RWPE2 (cell line): ENCODE results near the gene CLEC1A.

Source experiments
- ATAC-seq: fragments of 200-7000 bp; cut with Tn5 transposase; 3 replicates; pipeline ENCODE4 v1.9.1; 2021; ENCODE audit warnings: low read depth
- DNase-seq: peaks from one replicate; pipeline ENCODE4 v3.0.0-alpha.2; 2020; ENCODE audit warnings: low spot score
- H3K27ac ChIP-seq: fragments of 450-650 bp; 2 replicates; pipeline ENCODE4 v1.5.1; 2017; ENCODE audit warnings: mild to moderate bottlenecking; ENCODE audit not compliant: poor library complexity, severe bottlenecking
- H3K27me3 ChIP-seq: fragments of 250-450 bp; sonication (Bioruptor Pico); 2 replicates; pipeline ENCODE4 v1.5.1; 2021; ENCODE audit warnings: mild to moderate bottlenecking, moderate library complexity; ENCODE audit not compliant: insufficient read depth, poor library complexity, severe bottlenecking
- H3K36me3 ChIP-seq: fragments of 250-450 bp; sonication (Bioruptor Pico); 2 replicates; pipeline ENCODE4 v1.5.1; 2020; ENCODE audit warnings: low read depth, mild to moderate bottlenecking, moderate library complexity
- H3K4me1 ChIP-seq: fragments of 250-450 bp; sonication (Bioruptor Pico); 2 replicates; pipeline ENCODE4 v1.5.1; 2021; ENCODE audit warnings: mild to moderate bottlenecking, moderate library complexity; ENCODE audit not compliant: insufficient read depth, poor library complexity, severe bottlenecking
- H3K4me3 ChIP-seq: fragments of 250-450 bp; sonication (Bioruptor Pico); 2 replicates; pipeline ENCODE4 v1.5.1; 2021; ENCODE audit warnings: mild to moderate bottlenecking, moderate library complexity; ENCODE audit not compliant: severe bottlenecking
- H3K9me3 ChIP-seq: fragments of 250-450 bp; sonication (Bioruptor Pico); 2 replicates; pipeline ENCODE4 v1.5.1; 2021; ENCODE audit warnings: mild to moderate bottlenecking, moderate library complexity; ENCODE audit not compliant: severe bottlenecking
- CTCF ChIP-seq: fragments of 450-650 bp; IDR thresholded peaks from one replicate; pipeline ENCODE4 v1.5.1; 2017; ENCODE audit warnings: mild to moderate bottlenecking, moderate library complexity; ENCODE audit not compliant: poor library complexity, severe bottlenecking

The CLEC1A gene

DNA sequence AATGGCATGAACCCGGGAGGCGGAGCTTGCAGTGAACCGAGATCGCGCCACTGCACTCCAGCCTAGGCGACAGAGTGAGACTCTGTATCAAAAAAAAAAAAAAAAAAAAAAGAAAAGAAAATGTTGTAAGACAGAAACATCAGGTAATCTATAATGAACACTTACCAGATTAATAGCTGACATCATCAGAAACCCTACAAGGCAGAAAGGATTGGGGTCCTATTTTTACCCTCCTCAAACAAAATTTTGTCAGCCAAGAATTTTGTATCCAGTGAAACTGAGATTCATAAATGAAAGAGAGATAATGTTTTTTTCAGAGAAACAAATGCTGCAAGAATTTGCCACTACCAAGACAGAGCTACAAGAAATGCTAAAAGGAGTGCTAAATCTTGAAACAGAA, 14.1 kb downstream of the CLEC1A start:
- Histone ChIP-seq H3K4me3 (no peak overlapping the region), H3K4me1 (no peaks in the 10 kb centered on the region), H3K36me3 (no peaks in the 10 kb centered on the region), H3K9me3 (no peaks in the 10 kb centered on the region), H3K27ac (no peak overlapping the region), H3K27me3 (no peaks in the 10 kb centered on the region)
- ATAC-seq (no peak), DNase-seq (no peak)
- no peak for TF ChIP-seq CTCF

GRCh38 chr12:10082117-10082874, 16.5 kb downstream of the CLEC1A start:
- no peak for TF ChIP-seq CTCF
- Histone ChIP-seq H3K9me3 (no peaks in the 10 kb centered on the region), H3K27ac (no peak overlapping the region), H3K4me3 (no peak overlapping the region), H3K36me3 (no peaks in the 10 kb centered on the region), H3K27me3 (no peaks in the 10 kb centered on the region), H3K4me1 (no peaks in the 10 kb centered on the region)
- DNase-seq, result no peak
- ATAC-seq, result no peak

GRCh38 chr12:10075451-10075850, 23.3 kb downstream of the CLEC1A start:
- H3K27ac ChIP-seq, result no peak overlapping the region
- no peak for DNase-seq
- H3K4me3 ChIP-seq, result no peak overlapping the region
- H3K36me3 ChIP-seq, result no peaks in the 10 kb centered on the region
- H3K4me1 ChIP-seq, result no peaks in the 10 kb centered on the region
- no peaks in the 10 kb centered on the region for H3K27me3 ChIP-seq
- H3K9me3 ChIP-seq, result no peaks in the 10 kb centered on the region
- no peak for ATAC-seq
- TF ChIP-seq CTCF, result no peak

GRCh38 chr12:10073261-10073660, 25.5 kb downstream of the CLEC1A start:
- H3K9me3 ChIP-seq, result no peaks in the 10 kb centered on the region
- ATAC-seq (no peak), DNase-seq (no peak)
- no peak overlapping the region for H3K27ac ChIP-seq
- TF ChIP-seq CTCF, result no peak
- no peak overlapping the region for H3K4me3 ChIP-seq
- no peaks in the 10 kb centered on the region for H3K4me1 ChIP-seq
- H3K36me3 ChIP-seq, result no peaks in the 10 kb centered on the region
- no peaks in the 10 kb centered on the region for H3K27me3 ChIP-seq

DNA sequence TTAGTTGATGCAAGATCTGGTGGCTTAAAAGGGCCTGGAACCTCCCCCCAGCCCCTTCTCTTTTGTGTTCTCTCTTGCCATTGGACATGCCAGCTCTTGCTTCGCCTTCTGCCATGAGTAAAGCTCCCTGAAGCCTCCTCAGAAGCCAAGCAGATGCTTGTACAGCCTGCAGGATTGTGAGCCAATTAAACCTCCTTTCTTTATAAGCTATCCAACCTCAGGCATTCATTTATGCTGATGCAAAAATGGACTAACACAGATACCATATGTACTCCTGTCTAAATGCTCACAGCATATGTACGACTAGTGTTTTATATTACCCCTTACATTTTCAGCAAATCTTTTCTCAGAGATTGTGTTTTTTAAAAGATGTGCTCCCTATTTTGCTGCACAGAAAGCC, 26.7 kb downstream of the CLEC1A start:
- Histone ChIP-seq H3K4me1 (no peaks in the 10 kb centered on the region), H3K27me3 (no peaks in the 10 kb centered on the region), H3K27ac (no peak overlapping the region), H3K9me3 (no peaks in the 10 kb centered on the region), H3K36me3 (no peaks in the 10 kb centered on the region), H3K4me3 (no peak overlapping the region)
- ATAC-seq (no peak), DNase-seq (no peak)
- TF ChIP-seq CTCF, result no peak
